RPMI8226 (cell line): ENCODE results near the gene ZNF394.

Experiments
- DNase-seq: peaks from one replicate; pipeline ENCODE4 v3.0.0-alpha.2; 2015

ZNF394 gene

GRCh38 chr7:99447943-99448342, 52.1 kb downstream of the ZNF394 start:
- peak; percentile 47 for DNase-seq

DNA sequence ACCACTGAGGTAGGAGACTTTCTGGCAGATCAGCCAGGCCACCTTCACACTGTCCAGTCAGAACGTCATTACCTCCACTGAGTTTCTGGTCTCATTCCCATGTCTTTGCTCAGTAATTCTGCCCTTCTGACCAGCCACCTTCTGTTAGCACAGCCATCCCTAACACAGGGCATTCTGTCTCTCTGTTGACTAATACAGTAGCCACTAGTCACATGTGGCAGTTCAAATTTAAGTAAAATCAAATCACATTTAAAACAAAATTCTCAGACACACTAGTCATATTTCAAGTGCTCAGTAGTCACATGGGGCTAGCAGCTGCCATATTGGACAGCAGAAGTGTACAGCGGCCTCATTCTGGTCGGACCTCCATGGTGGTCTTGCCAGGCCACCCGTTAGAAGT, 54.0 kb downstream of the ZNF394 start:
- DNase-seq = no peak
